SHP77 treated with DMSO at 0.1 percent for 48 hours (cell line): ENCODE results near the gene SLAMF1.
"Not testable (repeated sequence)": the region's sequence is repeated elsewhere in the genome, so short reads cannot be mapped to it uniquely, and the experiment has no call there.

Experiments
- DNase-seq: peaks from one replicate; lab custom pipeline; 2025; lab: John Stamatoyannopoulos, UW

Gene SLAMF1

DNA sequence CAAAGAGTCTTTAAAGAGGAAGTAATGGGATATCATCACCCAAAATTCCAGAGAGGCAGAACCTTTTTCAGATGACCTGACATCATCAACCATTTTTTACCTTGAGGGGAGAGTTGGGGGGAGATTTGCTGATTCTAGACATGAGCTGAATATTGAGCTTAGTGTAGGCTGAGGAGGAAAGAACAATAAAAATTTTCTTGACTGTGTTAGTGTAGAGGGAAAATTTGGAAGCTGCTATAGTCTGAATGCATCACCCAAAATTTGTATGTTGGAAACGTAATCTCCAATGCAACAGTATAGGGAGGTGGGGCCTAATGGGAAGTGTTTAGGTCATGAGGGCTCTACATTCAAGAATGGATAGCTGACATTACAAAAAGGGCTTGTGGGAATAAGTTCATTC lies 49.8 kb downstream of the SLAMF1 start:
- DNase-seq = no peak

DNA sequence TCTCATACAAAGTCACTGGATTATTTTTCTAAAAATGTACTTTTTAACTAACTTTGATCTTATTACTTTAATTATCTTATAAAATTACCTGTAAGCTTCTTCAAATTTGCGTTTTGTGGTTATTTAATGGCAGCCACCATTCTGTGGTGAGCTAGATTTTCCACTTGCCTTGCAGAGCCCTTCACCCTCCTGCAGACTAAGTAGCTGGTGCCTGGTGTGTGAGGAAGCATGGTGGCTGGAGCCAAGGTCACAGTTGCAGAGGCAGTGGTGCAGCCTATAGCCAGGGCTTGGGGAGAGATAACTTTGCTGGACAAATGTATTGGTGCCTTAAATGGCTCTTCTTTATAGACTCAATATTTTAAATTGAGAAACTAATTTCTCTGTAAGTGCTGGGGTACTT lies 56.4 kb downstream of the SLAMF1 start:
- no peak for DNase-seq

- DNase-seq = no peak
Observed at GRCh38 chr1:160588468-160588867, 58.4 kb downstream of the SLAMF1 start.

DNA sequence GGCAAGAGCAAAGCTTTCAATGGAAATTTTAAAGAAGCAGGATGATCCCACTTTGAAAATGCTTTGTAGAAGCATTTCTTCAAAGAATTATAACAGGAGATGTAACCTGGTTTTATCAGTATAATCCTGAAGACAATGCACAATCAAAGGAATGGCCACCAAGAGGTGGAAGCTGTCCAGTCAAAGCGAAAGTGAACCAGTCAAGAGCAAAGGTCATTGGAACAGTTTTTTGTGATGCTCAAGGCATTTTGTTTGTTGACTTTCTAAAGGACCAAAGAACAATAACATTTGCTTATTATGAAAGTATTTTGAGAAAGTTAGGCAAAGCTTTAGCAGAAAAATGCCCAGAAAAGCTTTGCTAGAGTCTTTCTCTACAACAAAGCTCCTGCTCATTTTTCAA lies 62.1 kb downstream of the SLAMF1 start:
- DNase-seq = no peak

- DNase-seq = not testable (repeated sequence)
Observed at GRCh38 chr1:160582976-160583375, 63.9 kb downstream of the SLAMF1 start.

DNA sequence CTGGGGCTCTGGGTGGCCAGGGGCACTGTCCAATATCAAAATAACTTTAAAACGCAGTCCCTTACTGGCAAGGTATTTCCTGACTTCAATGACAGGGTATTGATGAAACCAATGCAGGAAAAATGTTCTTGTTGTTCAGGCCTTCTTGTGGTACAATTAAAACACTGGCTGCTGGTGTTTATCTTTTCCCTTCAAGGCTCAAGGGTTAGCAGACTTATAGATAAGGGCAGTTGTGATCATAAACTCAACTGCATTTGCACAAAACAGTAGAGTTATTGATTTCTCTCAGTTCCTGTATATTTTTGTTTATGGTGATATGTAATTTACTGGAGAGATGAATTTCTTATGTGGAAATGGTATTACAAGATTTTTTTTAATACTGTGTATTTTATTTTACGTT lies 64.9 kb downstream of the SLAMF1 start:
- no peak for DNase-seq

DNA sequence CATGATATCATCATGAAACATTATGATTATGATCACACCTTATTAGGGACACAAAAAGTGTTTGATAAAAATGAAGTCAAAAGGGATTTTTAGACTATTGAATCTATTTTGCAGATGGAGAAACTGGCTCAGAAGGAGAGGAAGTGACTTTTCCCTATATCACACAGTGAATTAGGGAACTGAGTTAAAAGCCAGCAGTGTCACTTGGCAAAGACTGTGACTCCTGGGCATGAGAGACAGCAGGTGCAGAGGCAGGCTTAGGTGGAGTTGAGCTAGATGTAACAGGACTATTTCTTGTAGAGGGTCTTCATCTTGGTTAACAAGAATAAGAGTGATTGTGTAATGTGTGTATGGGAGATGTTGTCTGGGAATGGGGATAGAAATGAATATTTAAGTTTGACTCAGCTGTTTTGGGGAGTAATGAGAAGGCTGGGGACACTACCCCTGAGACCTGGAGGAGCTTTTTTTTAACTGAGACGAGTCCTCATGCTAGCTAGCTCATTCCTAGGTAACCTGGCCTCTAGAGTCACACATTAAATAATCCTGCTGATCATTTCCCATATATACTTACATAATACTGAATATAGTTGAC lies 66.5 kb downstream of the SLAMF1 start:
- DNase-seq = no peak

DNA sequence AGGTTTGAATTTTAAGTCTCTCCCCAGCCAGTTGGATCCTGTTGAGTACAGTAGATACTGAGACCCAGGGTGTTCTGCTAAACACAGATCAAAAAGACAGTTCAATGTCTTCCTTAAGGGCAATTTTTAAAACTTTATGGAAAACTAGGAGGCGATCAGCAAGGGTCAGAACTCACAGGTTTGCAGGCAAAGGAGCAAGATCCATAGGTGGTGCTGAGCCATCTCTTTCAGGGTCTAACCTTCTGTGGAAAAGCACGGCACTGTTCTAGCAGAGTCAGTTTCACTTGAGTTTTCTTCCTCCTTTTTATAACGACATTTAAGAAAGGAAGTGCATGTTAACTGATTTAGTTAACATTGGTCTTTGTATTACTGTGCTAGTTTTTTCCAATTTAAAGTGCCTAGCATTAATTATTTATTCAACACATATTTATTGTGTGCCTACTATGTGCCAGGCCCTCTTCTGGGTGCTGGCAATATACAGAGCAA lies 67.6 kb downstream of the SLAMF1 start, which contains the start of gene CD84:
Gene CD84 (minus strand): TSS at position 281 of the 486 bp plus-strand sequence. CDS start 59 bp downstream, at position 222.
- DNase-seq = no peak

GRCh38 chr1:160578525-160579191 lies 68.2 kb downstream of the SLAMF1 start:
- no peak for DNase-seq

- DNase-seq = no peak
Observed at GRCh38 chr1:160578175-160578524, 68.7 kb downstream of the SLAMF1 start.

DNA sequence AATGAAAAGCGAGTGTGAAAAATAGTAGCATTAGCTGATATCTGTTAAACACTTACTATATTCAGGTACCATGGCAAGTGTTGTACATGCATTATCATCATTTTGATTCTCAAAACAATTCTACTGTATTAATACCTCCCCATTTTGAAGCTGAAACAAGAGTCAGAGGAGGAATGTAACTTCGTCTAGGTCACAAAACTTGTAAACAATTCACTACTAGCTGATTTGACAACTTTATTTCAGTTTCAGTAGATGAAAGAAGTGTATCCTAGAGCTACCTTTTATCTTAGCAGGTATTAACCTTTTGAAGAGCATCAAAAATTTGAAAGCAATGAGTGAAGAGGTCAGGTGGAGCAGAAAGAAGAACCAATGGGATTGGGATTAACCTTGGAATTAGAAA lies 69.2 kb downstream of the SLAMF1 start:
- no peak for DNase-seq

GRCh38 chr1:160576884-160577283 lies 70.0 kb downstream of the SLAMF1 start:
- DNase-seq = no peak

DNA sequence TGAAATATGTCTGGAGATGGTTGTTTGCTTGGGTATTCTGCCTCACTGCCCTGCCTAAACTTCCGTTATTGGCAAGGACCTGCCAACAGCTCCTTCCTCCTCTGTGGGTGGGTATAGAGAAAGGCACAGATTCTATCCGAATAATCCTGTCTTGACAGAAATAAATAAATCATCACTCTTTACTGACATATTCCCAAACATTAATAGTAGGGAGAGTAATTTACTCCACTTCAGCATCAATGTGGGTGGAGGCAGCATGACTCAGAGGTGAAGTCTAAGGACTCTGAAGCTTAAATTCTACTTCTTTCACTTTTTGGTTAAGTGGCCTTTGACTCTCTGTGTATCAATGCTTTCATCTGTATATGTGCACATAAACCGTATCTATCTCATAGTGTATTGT lies 70.5 kb downstream of the SLAMF1 start:
- no peak for DNase-seq

DNA sequence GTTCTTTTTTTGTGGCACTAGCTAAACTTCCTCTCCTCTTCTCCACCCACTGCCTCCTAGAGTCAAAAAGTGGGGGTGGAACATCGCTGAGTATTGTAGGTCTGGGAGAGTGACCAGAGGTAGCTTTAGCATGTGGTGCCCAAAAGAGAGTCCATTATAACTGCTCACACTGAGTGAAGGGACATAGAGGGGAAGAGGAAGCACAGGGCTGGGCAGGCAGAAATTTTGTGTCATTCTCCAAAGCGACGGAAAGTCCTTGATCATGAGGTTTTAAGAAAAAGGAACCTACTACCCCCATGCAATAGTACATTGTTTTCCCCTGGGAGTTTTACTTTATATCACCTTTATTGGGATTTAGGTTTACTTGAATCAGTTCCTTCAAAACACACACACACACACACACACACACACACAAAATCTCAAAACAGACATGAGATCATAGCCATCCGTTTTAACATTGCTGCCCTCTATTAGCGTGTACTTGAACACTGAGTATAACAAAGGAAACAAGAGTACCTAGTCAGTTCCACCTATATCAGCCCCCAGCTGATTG lies 71.7 kb downstream of the SLAMF1 start:
- DNase-seq = no peak

GRCh38 chr1:160570840-160571239 lies 76.0 kb downstream of the SLAMF1 start:
- no peak for DNase-seq

GRCh38 chr1:160569806-160570205 lies 77.0 kb downstream of the SLAMF1 start:
- DNase-seq = no peak

DNA sequence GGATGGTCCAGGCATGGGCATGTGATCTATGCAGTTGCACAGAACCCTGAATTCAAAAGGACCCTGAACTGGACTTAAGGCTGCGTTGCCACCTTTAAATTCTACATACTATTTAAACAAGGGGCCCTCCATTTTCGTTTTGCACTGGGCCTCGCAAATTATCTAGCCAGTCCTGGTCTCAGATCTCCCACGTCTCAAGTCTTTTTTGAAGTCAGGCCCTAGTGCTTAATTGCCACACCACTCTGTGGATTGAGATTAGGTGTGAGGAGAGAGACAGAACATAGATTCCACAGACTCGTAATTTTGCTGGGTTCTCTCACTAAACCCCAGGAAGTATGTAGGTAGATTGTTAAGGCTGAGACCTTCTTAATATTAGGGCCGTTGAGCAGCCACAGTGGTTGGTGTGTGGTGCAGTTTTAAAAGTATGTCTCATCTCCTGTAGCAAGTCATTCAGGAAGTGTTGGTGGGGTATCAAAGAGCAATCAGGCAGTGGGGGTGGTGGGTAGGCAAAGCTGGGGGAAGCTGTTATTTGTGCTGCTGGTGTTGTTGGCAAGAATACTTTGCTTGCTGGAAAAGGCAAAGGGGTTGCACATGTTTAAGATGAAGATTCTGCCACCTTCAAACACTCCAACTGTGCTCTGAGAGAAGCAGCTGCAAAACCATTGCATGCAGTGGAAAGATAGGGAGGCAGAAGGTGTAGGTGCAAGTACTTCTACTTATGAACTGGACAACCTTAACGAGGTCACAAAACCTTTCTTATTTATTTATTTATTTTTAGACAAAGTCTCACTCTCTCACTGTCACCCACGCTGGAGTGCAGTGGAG lies 78.8 kb downstream of the SLAMF1 start:
- DNase-seq = no peak

DNA sequence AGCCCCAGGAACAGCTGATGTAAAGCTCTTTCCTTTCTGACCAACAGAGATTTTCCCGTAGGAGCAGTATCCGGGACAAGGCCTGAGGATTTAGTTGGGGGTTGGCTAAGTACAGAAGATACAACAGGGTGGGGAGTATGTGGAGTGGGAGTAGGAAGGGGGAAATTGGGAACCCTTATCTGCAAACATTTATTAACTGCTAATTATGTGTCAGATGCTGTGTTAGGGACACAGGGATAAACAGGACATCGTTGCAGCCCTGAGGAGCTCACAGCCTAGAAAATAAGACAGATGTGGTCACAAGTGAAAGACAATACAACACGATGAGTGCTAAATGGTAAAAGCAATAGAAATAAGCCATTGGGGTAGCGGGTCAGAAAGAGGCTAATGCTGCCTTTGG lies 79.5 kb downstream of the SLAMF1 start:
- no peak for DNase-seq

DNA sequence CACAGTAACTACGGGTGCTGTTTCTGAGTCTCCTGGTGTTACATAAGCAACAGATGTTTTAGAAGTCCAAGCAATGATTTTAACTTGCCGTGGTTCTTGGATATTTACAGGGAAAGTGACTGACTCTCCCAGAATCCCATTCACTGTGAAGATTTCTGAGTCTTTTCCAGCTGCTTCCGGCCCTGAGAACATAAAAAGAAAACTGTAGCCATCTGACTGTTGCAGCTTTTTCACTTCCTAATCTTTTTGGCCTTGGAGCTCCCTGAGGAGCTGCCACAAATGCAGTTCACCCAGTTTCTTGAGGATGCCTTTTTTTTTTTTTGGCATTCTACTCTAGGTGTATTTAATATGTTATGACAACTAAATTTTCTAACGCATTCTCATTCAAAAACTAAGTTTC lies 81.3 kb downstream of the SLAMF1 start:
- no peak for DNase-seq

- DNase-seq = not testable (repeated sequence)
Observed at GRCh38 chr1:160563230-160563629, 83.6 kb downstream of the SLAMF1 start.

DNA sequence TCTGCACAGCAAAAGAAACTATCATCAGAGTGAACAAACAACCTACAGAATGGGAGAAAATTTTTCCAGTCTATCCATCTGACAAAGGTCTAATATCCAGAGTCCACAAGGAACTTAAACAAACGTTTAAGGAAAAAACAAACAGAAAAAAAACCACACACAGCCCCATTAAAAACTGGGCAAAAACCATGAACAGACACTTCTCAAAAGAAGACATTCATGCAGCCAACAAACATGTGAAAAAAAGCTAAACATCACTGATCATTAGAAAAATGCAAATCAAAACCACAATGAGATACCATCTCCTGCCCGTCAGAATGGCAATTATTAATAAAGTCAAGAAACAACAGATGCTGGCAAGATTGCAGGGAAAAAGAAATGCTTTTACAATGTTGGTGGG lies 84.1 kb downstream of the SLAMF1 start:
- DNase-seq = not testable (repeated sequence)

GRCh38 chr1:160560806-160561205 lies 86.0 kb downstream of the SLAMF1 start:
- no peak for DNase-seq
